Stomach smooth muscle (tissue), 2 donors: Measurements from ENCODE around the gene DGKZ.

Source experiments
- H3K27ac ChIP-seq: one replicate; pipeline ENCODE4 v1.7.0; 2013; ENCODE audit warnings: mild to moderate bottlenecking, low read length, inconsistent platforms
- H3K27me3 ChIP-seq, 2 donors: one replicate each; pipeline ENCODE4 v1.7.0; 2013; ENCODE audit warnings: low read length in 2 of 2; ENCODE audit not compliant: insufficient read depth in 2 of 2, control insufficient read depth in 1 of 2
- H3K36me3 ChIP-seq, 2 donors: one replicate each; pipeline ENCODE4 v1.7.0; 2013; ENCODE audit warnings: low read length in 2 of 2; ENCODE audit not compliant: control insufficient read depth in 2 of 2, insufficient read depth in 2 of 2
- H3K4me1 ChIP-seq: one replicate; pipeline ENCODE4 v1.7.0; 2013; ENCODE audit warnings: low read length; ENCODE audit not compliant: control insufficient read depth, insufficient read depth
- H3K4me3 ChIP-seq, 2 donors: one replicate each; pipeline ENCODE4 v1.7.0; 2013; ENCODE audit warnings: low read length in 2 of 2
- H3K9ac ChIP-seq, 2 donors: one replicate each; pipeline ENCODE4 v1.7.0; 2013; ENCODE audit warnings: low read length in 2 of 2, mild to moderate bottlenecking in 1 of 2
- H3K9me3 ChIP-seq, 2 donors: one replicate each; pipeline ENCODE4 v1.7.0; 2013; ENCODE audit warnings: low read length in 2 of 2; ENCODE audit not compliant: control insufficient read depth in 2 of 2
- donor health status: healthy.
- donor health status: Pancreatic carcinoma.

DGKZ gene

GRCh38 chr11:46407635-46408034, 60.4 kb downstream of the DGKZ start:
- H3K9me3 ChIP-seq: no peaks in the 10 kb centered on the region
- no peaks in the 10 kb centered on the region for H3K27me3 ChIP-seq
- H3K4me3 ChIP-seq: no peak overlapping the region
- H3K27ac ChIP-seq: no peak overlapping the region
- H3K36me3 ChIP-seq: peaks cover 35 to 43% of the 10 kb centered on the region in 2 donors
- peaks cover 2% of the 10 kb centered on the region for H3K4me1 ChIP-seq
- no peak overlapping the region for H3K9ac ChIP-seq

GRCh38 chr11:46408407-46408986, 61.2 kb downstream of the DGKZ start:
- H3K4me3 ChIP-seq: no peak overlapping the region
- no peak overlapping the region for H3K9ac ChIP-seq
- H3K27ac ChIP-seq: no peak overlapping the region
- peaks cover 35 to 45% of the 10 kb centered on the region in 2 donors for H3K36me3 ChIP-seq
- no peaks in the 10 kb centered on the region for H3K9me3 ChIP-seq
- H3K27me3 ChIP-seq: no peaks in the 10 kb centered on the region
- no peaks in the 10 kb centered on the region for H3K4me1 ChIP-seq

GRCh38 chr11:46410021-46410420, 62.8 kb downstream of the DGKZ start:
- no peaks in the 10 kb centered on the region for H3K9me3 ChIP-seq
- H3K27ac ChIP-seq: no peak overlapping the region
- H3K9ac ChIP-seq: no peak overlapping the region
- H3K36me3 ChIP-seq: peaks cover 43 to 49% of the 10 kb centered on the region in 2 donors
- no peaks in the 10 kb centered on the region for H3K4me1 ChIP-seq
- H3K27me3 ChIP-seq: no peaks in the 10 kb centered on the region
- no peak overlapping the region for H3K4me3 ChIP-seq

GRCh38 chr11:46413760-46414465, 66.7 kb downstream of the DGKZ start:
- H3K4me1 ChIP-seq: no peaks in the 10 kb centered on the region
- no peak overlapping the region for H3K27ac ChIP-seq
- no peak overlapping the region for H3K4me3 ChIP-seq
- no peaks in the 10 kb centered on the region for H3K9me3 ChIP-seq
- no peak overlapping the region for H3K9ac ChIP-seq
- H3K36me3 ChIP-seq: peaks cover 41 to 51% of the 10 kb centered on the region in 2 donors
- H3K27me3 ChIP-seq: no peaks in the 10 kb centered on the region

- H3K9me3 ChIP-seq: no peaks in the 10 kb centered on the region
- no peak overlapping the region for H3K9ac ChIP-seq
- H3K36me3 ChIP-seq: peaks cover 38 to 50% of the 10 kb centered on the region in 2 donors
- H3K27me3 ChIP-seq: no peaks in the 10 kb centered on the region
- H3K27ac ChIP-seq: no peak overlapping the region
- no peak overlapping the region for H3K4me3 ChIP-seq
- no peaks in the 10 kb centered on the region for H3K4me1 ChIP-seq
Measured at GRCh38 chr11:46414466-46414796, 67.2 kb downstream of the DGKZ start.

GRCh38 chr11:46414879-46415278, 67.6 kb downstream of the DGKZ start:
- Histone ChIP-seq H3K27me3 (no peaks in the 10 kb centered on the region), H3K36me3 (peaks cover 34 to 46% of the 10 kb centered on the region in 2 donors), H3K9me3 (no peaks in the 10 kb centered on the region), H3K4me3 (no peak overlapping the region), H3K4me1 (no peaks in the 10 kb centered on the region), H3K27ac (no peak overlapping the region), H3K9ac (no peak overlapping the region)

- peaks cover 37 to 52% of the 10 kb centered on the region in 2 donors for H3K36me3 ChIP-seq
Measured at GRCh38 chr11:46417711-46418110, 70.4 kb downstream of the DGKZ start.

GRCh38 chr11:46418751-46419150, 71.5 kb downstream of the DGKZ start:
- Histone ChIP-seq H3K9me3 (no peaks in the 10 kb centered on the region), H3K4me1 (no peaks in the 10 kb centered on the region), H3K27me3 (no peaks in the 10 kb centered on the region), H3K27ac (no peak overlapping the region), H3K36me3 (peaks cover 33 to 46% of the 10 kb centered on the region in 2 donors), H3K4me3 (no peak overlapping the region), H3K9ac (no peak overlapping the region)

More at GRCh38 chr11:46417711-46418110, 70.4 kb downstream of the DGKZ start:
- Histone ChIP-seq H3K9me3 (no peaks in the 10 kb centered on the region), H3K4me1 (no peaks in the 10 kb centered on the region), H3K27ac (no peak overlapping the region), H3K4me3 (no peak overlapping the region), H3K27me3 (no peaks in the 10 kb centered on the region), H3K9ac (no peak overlapping the region)

- no peaks in the 10 kb centered on the region for H3K27me3 ChIP-seq
- H3K4me1 ChIP-seq: no peaks in the 10 kb centered on the region
- H3K36me3 ChIP-seq: peaks cover 17 to 31% of the 10 kb centered on the region in 2 donors
- no peak overlapping the region for H3K9ac ChIP-seq
- H3K4me3 ChIP-seq: no peak overlapping the region
- H3K27ac ChIP-seq: no peak overlapping the region
- H3K9me3 ChIP-seq: no peaks in the 10 kb centered on the region
Measured at GRCh38 chr11:46420513-46420912, 73.2 kb downstream of the DGKZ start.

GRCh38 chr11:46421257-46421880, 74.1 kb downstream of the DGKZ start:
- Histone ChIP-seq H3K4me1 (no peaks in the 10 kb centered on the region), H3K9me3 (no peaks in the 10 kb centered on the region), H3K27me3 (no peaks in the 10 kb centered on the region), H3K4me3 (no peak overlapping the region), H3K36me3 (peaks cover 12 to 25% of the 10 kb centered on the region in 2 donors), H3K9ac (no peak overlapping the region), H3K27ac (no peak overlapping the region)

GRCh38 chr11:46422588-46422987, 75.3 kb downstream of the DGKZ start:
- Histone ChIP-seq H3K9me3 (no peaks in the 10 kb centered on the region), H3K36me3 (peaks cover 6 to 22% of the 10 kb centered on the region in 2 donors), H3K27ac (no peak overlapping the region), H3K9ac (no peak overlapping the region), H3K27me3 (no peaks in the 10 kb centered on the region), H3K4me3 (no peak overlapping the region), H3K4me1 (no peaks in the 10 kb centered on the region)
